ENCODE results near the gene APOO.
"Not testable (repeated sequence)": the region's sequence is repeated elsewhere in the genome, so short reads cannot be mapped to it uniquely, and the experiment has no call there.

APOO gene

GRCh38 chrX:23907111-23907497, 634 bp downstream of the APOO start:
- Histone ChIP-seq H3K27ac (ENCODE audit: low read depth, low read length) (peak overlapping the region; percentile 52), H3K4me1 (ENCODE audit: control insufficient read depth in 5 of 5, insufficient read depth in 5 of 5, low read length in 5 of 5) (peaks cover 0 to 9% (median 7%) of the 10 kb centered on the region in 5 donors), H3K9me3 (ENCODE audit: control insufficient read depth in 5 of 5, low read length in 5 of 5) (no peaks in the 10 kb centered on the region), H3K9ac (ENCODE audit: low read length in 5 of 5) (peak overlapping the region in 4 of 5 donors; percentile 32 to 71 (median 53)), H3K36me3 (ENCODE audit: control insufficient read depth in 5 of 5, insufficient read depth in 5 of 5, low read length in 5 of 5) (no peaks in the 10 kb centered on the region), H3K4me3 (ENCODE audit: low read depth in 1 of 5, low read length in 5 of 5) (peak overlapping the region; percentile 10 to 72 (median 61)), H3K27me3 (ENCODE audit: control insufficient read depth in 5 of 5, insufficient read depth in 4 of 5, low read length in 5 of 5) (no peaks in the 10 kb centered on the region)

GRCh38 chrX:23904096-23904495, 3.6 kb downstream of the APOO start:
- H3K27me3 ChIP-seq (ENCODE audit: control insufficient read depth in 5 of 5, insufficient read depth in 4 of 5, low read length in 5 of 5): no peaks in the 10 kb centered on the region
- no peak overlapping the region for H3K27ac ChIP-seq (ENCODE audit: low read depth, low read length)
- H3K9me3 ChIP-seq (ENCODE audit: control insufficient read depth in 5 of 5, low read length in 5 of 5): no peaks in the 10 kb centered on the region
- H3K4me1 ChIP-seq (ENCODE audit: control insufficient read depth in 5 of 5, insufficient read depth in 5 of 5, low read length in 5 of 5): peaks cover 0 to 33% (median 23%) of the 10 kb centered on the region in 5 donors
- H3K36me3 ChIP-seq (ENCODE audit: control insufficient read depth in 5 of 5, insufficient read depth in 5 of 5, low read length in 5 of 5): no peaks in the 10 kb centered on the region
- no peak overlapping the region for H3K9ac ChIP-seq (ENCODE audit: low read length in 5 of 5)
- H3K4me3 ChIP-seq (ENCODE audit: low read depth in 1 of 5, low read length in 5 of 5): no peak overlapping the region

GRCh38 chrX:23902419-23902818, 5.3 kb downstream of the APOO start:
- Histone ChIP-seq H3K4me1 (ENCODE audit: control insufficient read depth in 5 of 5, insufficient read depth in 5 of 5, low read length in 5 of 5) (peaks cover 0 to 41% (median 32%) of the 10 kb centered on the region in 5 donors), H3K9me3 (ENCODE audit: control insufficient read depth in 5 of 5, low read length in 5 of 5) (no peaks in the 10 kb centered on the region), H3K27me3 (ENCODE audit: control insufficient read depth in 5 of 5, insufficient read depth in 4 of 5, low read length in 5 of 5) (no peaks in the 10 kb centered on the region), H3K36me3 (ENCODE audit: control insufficient read depth in 5 of 5, insufficient read depth in 5 of 5, low read length in 5 of 5) (no peaks in the 10 kb centered on the region), H3K9ac (ENCODE audit: low read length in 5 of 5) (no peak overlapping the region), H3K27ac (ENCODE audit: low read depth, low read length) (peak overlapping the region; percentile 86), H3K4me3 (ENCODE audit: low read depth in 1 of 5, low read length in 5 of 5) (peak overlapping the region in 3 of 5 donors; percentile 4 to 35 (median 23))

GRCh38 chrX:23901805-23902204, 5.9 kb downstream of the APOO start:
- Histone ChIP-seq H3K4me1 (ENCODE audit: control insufficient read depth in 5 of 5, insufficient read depth in 5 of 5, low read length in 5 of 5) (peaks cover 0 to 41% (median 29%) of the 10 kb centered on the region in 5 donors), H3K9ac (ENCODE audit: low read length in 5 of 5) (peak overlapping the region in 2 of 5 donors; percentile 3 to 14), H3K27me3 (ENCODE audit: control insufficient read depth in 5 of 5, insufficient read depth in 4 of 5, low read length in 5 of 5) (no peaks in the 10 kb centered on the region), H3K9me3 (ENCODE audit: control insufficient read depth in 5 of 5, low read length in 5 of 5) (no peaks in the 10 kb centered on the region), H3K36me3 (ENCODE audit: control insufficient read depth in 5 of 5, insufficient read depth in 5 of 5, low read length in 5 of 5) (no peaks in the 10 kb centered on the region), H3K4me3 (ENCODE audit: low read depth in 1 of 5, low read length in 5 of 5) (peak overlapping the region in 4 of 5 donors; percentile 4 to 35 (median 20)), H3K27ac (ENCODE audit: low read depth, low read length) (peak overlapping the region; percentile 86)

GRCh38 chrX:23901060-23901459, 6.7 kb downstream of the APOO start:
- peak overlapping the region; percentile 86 for H3K27ac ChIP-seq (ENCODE audit: low read depth, low read length)
- H3K4me3 ChIP-seq (ENCODE audit: low read depth in 1 of 5, low read length in 5 of 5): no peak overlapping the region
- H3K36me3 ChIP-seq (ENCODE audit: control insufficient read depth in 5 of 5, insufficient read depth in 5 of 5, low read length in 5 of 5): no peaks in the 10 kb centered on the region
- peaks cover 0 to 38% (median 29%) of the 10 kb centered on the region in 5 donors for H3K4me1 ChIP-seq (ENCODE audit: control insufficient read depth in 5 of 5, insufficient read depth in 5 of 5, low read length in 5 of 5)
- no peak overlapping the region for H3K9ac ChIP-seq (ENCODE audit: low read length in 5 of 5)
- no peaks in the 10 kb centered on the region for H3K9me3 ChIP-seq (ENCODE audit: control insufficient read depth in 5 of 5, low read length in 5 of 5)
- no peaks in the 10 kb centered on the region for H3K27me3 ChIP-seq (ENCODE audit: control insufficient read depth in 5 of 5, insufficient read depth in 4 of 5, low read length in 5 of 5)

GRCh38 chrX:23900220-23900797, 7.4 kb downstream of the APOO start:
- Histone ChIP-seq H3K27me3 (ENCODE audit: control insufficient read depth in 5 of 5, insufficient read depth in 4 of 5, low read length in 5 of 5) (no peaks in the 10 kb centered on the region), H3K9ac (ENCODE audit: low read length in 5 of 5) (no peak overlapping the region), H3K4me3 (ENCODE audit: low read depth in 1 of 5, low read length in 5 of 5) (no peak overlapping the region), H3K4me1 (ENCODE audit: control insufficient read depth in 5 of 5, insufficient read depth in 5 of 5, low read length in 5 of 5) (peaks cover 0 to 38% (median 29%) of the 10 kb centered on the region in 5 donors), H3K9me3 (ENCODE audit: control insufficient read depth in 5 of 5, low read length in 5 of 5) (no peaks in the 10 kb centered on the region), H3K36me3 (ENCODE audit: control insufficient read depth in 5 of 5, insufficient read depth in 5 of 5, low read length in 5 of 5) (no peaks in the 10 kb centered on the region), H3K27ac (ENCODE audit: low read depth, low read length) (peak overlapping the region; percentile 86)

- no peak overlapping the region for H3K4me3 ChIP-seq (ENCODE audit: low read depth in 1 of 5, low read length in 5 of 5)
- H3K9me3 ChIP-seq (ENCODE audit: control insufficient read depth in 5 of 5, low read length in 5 of 5): no peaks in the 10 kb centered on the region
- H3K36me3 ChIP-seq (ENCODE audit: control insufficient read depth in 5 of 5, insufficient read depth in 5 of 5, low read length in 5 of 5): no peaks in the 10 kb centered on the region
- peak overlapping the region; percentile 86 for H3K27ac ChIP-seq (ENCODE audit: low read depth, low read length)
- no peaks in the 10 kb centered on the region for H3K27me3 ChIP-seq (ENCODE audit: control insufficient read depth in 5 of 5, insufficient read depth in 4 of 5, low read length in 5 of 5)
- H3K4me1 ChIP-seq (ENCODE audit: control insufficient read depth in 5 of 5, insufficient read depth in 5 of 5, low read length in 5 of 5): peaks cover 0 to 38% (median 29%) of the 10 kb centered on the region in 5 donors
- no peak overlapping the region for H3K9ac ChIP-seq (ENCODE audit: low read length in 5 of 5)
These were observed 9.3 kb downstream of the APOO start for GRCh38 chrX:23898412-23898959.

- no peak overlapping the region for H3K9ac ChIP-seq (ENCODE audit: low read length in 5 of 5)
- H3K27ac ChIP-seq (ENCODE audit: low read depth, low read length): no peak overlapping the region
- no peaks in the 10 kb centered on the region for H3K36me3 ChIP-seq (ENCODE audit: control insufficient read depth in 5 of 5, insufficient read depth in 5 of 5, low read length in 5 of 5)
- peaks cover 0 to 34% (median 25%) of the 10 kb centered on the region in 5 donors for H3K4me1 ChIP-seq (ENCODE audit: control insufficient read depth in 5 of 5, insufficient read depth in 5 of 5, low read length in 5 of 5)
- H3K27me3 ChIP-seq (ENCODE audit: control insufficient read depth in 5 of 5, insufficient read depth in 4 of 5, low read length in 5 of 5): no peaks in the 10 kb centered on the region
- H3K4me3 ChIP-seq (ENCODE audit: low read depth in 1 of 5, low read length in 5 of 5): no peak overlapping the region
- H3K9me3 ChIP-seq (ENCODE audit: control insufficient read depth in 5 of 5, low read length in 5 of 5): no peaks in the 10 kb centered on the region
These were observed 10.8 kb downstream of the APOO start for GRCh38 chrX:23896981-23897380.

GRCh38 chrX:23896539-23896938, 11.2 kb downstream of the APOO start:
- H3K9me3 ChIP-seq (ENCODE audit: control insufficient read depth in 5 of 5, low read length in 5 of 5); H3K36me3 ChIP-seq (ENCODE audit: control insufficient read depth in 5 of 5, insufficient read depth in 5 of 5, low read length in 5 of 5); H3K9ac ChIP-seq (ENCODE audit: low read length in 5 of 5); H3K27ac ChIP-seq (ENCODE audit: low read depth, low read length); H3K4me3 ChIP-seq (ENCODE audit: low read depth in 1 of 5, low read length in 5 of 5); H3K27me3 ChIP-seq (ENCODE audit: control insufficient read depth in 5 of 5, insufficient read depth in 4 of 5, low read length in 5 of 5): not testable (repeated sequence)
- peaks cover 0 to 31% (median 22%) of the 10 kb centered on the region in 5 donors for H3K4me1 ChIP-seq (ENCODE audit: control insufficient read depth in 5 of 5, insufficient read depth in 5 of 5, low read length in 5 of 5)

- H3K9ac ChIP-seq (ENCODE audit: low read length in 5 of 5); H3K27me3 ChIP-seq (ENCODE audit: control insufficient read depth in 5 of 5, insufficient read depth in 4 of 5, low read length in 5 of 5); H3K9me3 ChIP-seq (ENCODE audit: control insufficient read depth in 5 of 5, low read length in 5 of 5); H3K36me3 ChIP-seq (ENCODE audit: control insufficient read depth in 5 of 5, insufficient read depth in 5 of 5, low read length in 5 of 5); H3K27ac ChIP-seq (ENCODE audit: low read depth, low read length); H3K4me3 ChIP-seq (ENCODE audit: low read depth in 1 of 5, low read length in 5 of 5): not testable (repeated sequence)
- peaks cover 0 to 21% (median 13%) of the 10 kb centered on the region in 5 donors for H3K4me1 ChIP-seq (ENCODE audit: control insufficient read depth in 5 of 5, insufficient read depth in 5 of 5, low read length in 5 of 5)
These were observed 12.7 kb downstream of the APOO start for GRCh38 chrX:23894993-23895392.

All from subcutaneous abdominal adipose tissue (tissue), 5 donors.